BLaER1 (cell line): Measurements from ENCODE around the gene NOP58.
"Not testable (repeated sequence)": the region's sequence is repeated elsewhere in the genome, so short reads cannot be mapped to it uniquely, and the experiment has no call there.

Experiments used
- H3K27ac ChIP-seq: shearing (Covaris generic); formaldehyde crosslinking; 2 replicates; pipeline ENCODE4 v1.8.1; 2022
- H3K27me3 ChIP-seq: shearing (Covaris generic); formaldehyde crosslinking; 2 replicates; pipeline ENCODE4 v1.8.1; 2022
- H3K36me3 ChIP-seq: shearing (Covaris generic); formaldehyde crosslinking; 2 replicates; pipeline ENCODE4 v1.8.1; 2022
- H3K4me1 ChIP-seq: shearing (Covaris generic); formaldehyde crosslinking; 2 replicates; pipeline ENCODE4 v1.8.1; 2022
- H3K4me2 ChIP-seq: shearing (Covaris generic); formaldehyde crosslinking; 2 replicates; pipeline ENCODE4 v1.8.1; 2022
- H3K4me3 ChIP-seq: shearing (Covaris generic); formaldehyde crosslinking; 2 replicates; pipeline ENCODE4 v1.8.1; 2022
- H3K9ac ChIP-seq: shearing (Covaris generic); formaldehyde crosslinking; 2 replicates; pipeline ENCODE4 v1.8.1; 2022
- H3K9me3 ChIP-seq: shearing (Covaris generic); formaldehyde crosslinking; 2 replicates; pipeline ENCODE4 v1.8.1; 2022
- H4K20me1 ChIP-seq: shearing (Covaris generic); formaldehyde crosslinking; 2 replicates; pipeline ENCODE4 v1.8.1; 2022
- Cebpa-rat ChIP-seq: shearing (Covaris generic); IDR thresholded peaks from 2 replicates; pipeline ENCODE4 v1.8.1; 2022

NOP58 gene

DNA sequence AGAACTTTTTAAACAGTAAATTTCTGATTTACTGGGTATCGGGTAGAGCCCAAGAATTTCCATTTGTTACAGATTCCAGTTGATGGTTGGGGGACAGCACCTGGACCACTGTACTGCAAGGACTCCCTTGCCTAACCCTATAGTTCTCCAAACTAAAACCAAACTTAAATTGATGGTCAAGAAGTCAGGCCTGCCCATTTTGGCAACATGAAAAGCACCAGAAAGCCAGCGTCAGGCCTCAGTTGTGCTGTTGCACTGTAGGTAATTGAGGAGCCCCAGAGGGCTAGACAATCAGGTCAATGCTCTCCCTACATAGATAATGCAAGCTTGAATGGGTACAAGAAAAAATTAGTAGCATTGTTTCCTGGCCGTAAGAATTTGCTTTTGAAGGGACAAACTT is 40.5 kb downstream of the NOP58 start:
- Histone ChIP-seq H3K4me3 (no peak overlapping the region), H3K27ac (no peak overlapping the region), H3K36me3 (peaks cover 93% of the 10 kb centered on the region), H3K9me3 (no peaks in the 10 kb centered on the region), H4K20me1 (peaks cover 33% of the 10 kb centered on the region), H3K4me1 (no peaks in the 10 kb centered on the region), H3K9ac (no peak overlapping the region), H3K4me2 (no peak overlapping the region), H3K27me3 (no peaks in the 10 kb centered on the region)
- TF ChIP-seq Cebpa-rat: no peak

DNA sequence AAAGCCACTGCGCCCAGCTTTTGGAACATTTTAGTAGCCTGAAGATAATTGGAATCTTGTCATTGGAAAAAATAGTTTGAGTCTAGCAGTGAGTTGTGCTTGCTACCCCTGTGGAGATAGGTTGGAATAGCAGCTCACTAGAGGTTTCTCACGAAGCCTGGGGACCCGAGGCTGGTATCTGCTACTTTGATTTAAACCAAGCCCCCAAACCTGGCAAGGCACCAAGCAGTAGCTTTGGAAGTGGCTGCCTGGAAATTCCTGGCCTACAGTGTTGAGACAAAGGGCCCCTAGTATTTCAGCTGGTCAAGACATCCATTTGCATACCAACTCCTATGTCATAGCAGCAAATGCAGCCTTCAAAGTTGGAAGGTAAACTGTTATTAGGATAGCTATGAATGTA is 42.1 kb downstream of the NOP58 start:
- H3K27me3 ChIP-seq: no peaks in the 10 kb centered on the region
- H3K9me3 ChIP-seq: no peaks in the 10 kb centered on the region
- no peak overlapping the region for H3K4me2 ChIP-seq
- peaks cover 20% of the 10 kb centered on the region; the same call in 1 of the 2 replicates for H4K20me1 ChIP-seq
- TF ChIP-seq Cebpa-rat: no peak
- peaks cover 91% of the 10 kb centered on the region for H3K36me3 ChIP-seq
- H3K27ac ChIP-seq: no peak overlapping the region
- H3K9ac ChIP-seq: no peak overlapping the region
- no peak overlapping the region for H3K4me3 ChIP-seq
- H3K4me1 ChIP-seq: no peaks in the 10 kb centered on the region

GRCh38 chr2:202311823-202312388 is 46.3 kb downstream of the NOP58 start:
- Histone ChIP-seq H3K36me3 (peaks cover 53% of the 10 kb centered on the region), H4K20me1 (no peaks in the 10 kb centered on the region), H3K4me2 (no peak overlapping the region), H3K27ac (no peak overlapping the region), H3K27me3 (no peaks in the 10 kb centered on the region), H3K4me3 (no peak overlapping the region), H3K9ac (no peak overlapping the region), H3K9me3 (no peaks in the 10 kb centered on the region), H3K4me1 (no peaks in the 10 kb centered on the region)
- no peak for TF ChIP-seq Cebpa-rat

DNA sequence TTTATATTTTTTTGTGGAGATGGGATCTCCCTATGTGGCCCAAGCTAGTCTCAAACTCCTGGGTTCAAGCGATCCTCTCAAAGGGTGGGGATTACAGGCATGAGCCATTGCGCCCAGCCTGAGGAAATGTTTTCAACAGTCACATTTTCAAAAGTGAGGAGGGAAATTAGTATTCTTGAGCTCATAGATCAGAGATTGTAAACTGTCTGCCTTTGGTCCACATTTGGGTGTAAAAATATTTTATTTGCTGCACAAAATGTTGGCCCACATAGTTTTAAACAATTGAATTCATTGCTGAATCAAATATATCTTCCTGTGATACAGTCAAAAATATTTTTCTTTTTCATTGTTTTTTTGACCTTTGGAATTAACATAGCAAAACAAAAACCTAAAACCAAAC is 48.6 kb downstream of the NOP58 start:
- peaks cover 36% of the 10 kb centered on the region for H3K36me3 ChIP-seq
- TF ChIP-seq Cebpa-rat: no peak
- H3K9ac ChIP-seq: no peak overlapping the region
- no peak overlapping the region for H3K4me3 ChIP-seq
- no peaks in the 10 kb centered on the region for H3K4me1 ChIP-seq
- H3K9me3 ChIP-seq: no peaks in the 10 kb centered on the region
- no peaks in the 10 kb centered on the region for H4K20me1 ChIP-seq
- no peak overlapping the region for H3K4me2 ChIP-seq
- no peak overlapping the region for H3K27ac ChIP-seq
- H3K27me3 ChIP-seq: no peaks in the 10 kb centered on the region

- no peak for TF ChIP-seq Cebpa-rat
- H3K27ac ChIP-seq: no peak overlapping the region
- no peaks in the 10 kb centered on the region for H4K20me1 ChIP-seq
- H3K27me3 ChIP-seq: no peaks in the 10 kb centered on the region
- no peaks in the 10 kb centered on the region for H3K4me1 ChIP-seq
- no peak overlapping the region for H3K9ac ChIP-seq
- H3K4me2 ChIP-seq: no peak overlapping the region
- H3K4me3 ChIP-seq: no peak overlapping the region
- H3K9me3 ChIP-seq: no peaks in the 10 kb centered on the region
- H3K36me3 ChIP-seq: peaks cover 18% of the 10 kb centered on the region; the same call in 1 of the 2 replicates
Measured at GRCh38 chr2:202317080-202317857, 51.7 kb downstream of the NOP58 start.

- H3K9ac ChIP-seq, H3K27me3 ChIP-seq, H3K27ac ChIP-seq, H4K20me1 ChIP-seq, H3K4me1 ChIP-seq, H3K4me3 ChIP-seq, H3K9me3 ChIP-seq, H3K4me2 ChIP-seq: not testable (repeated sequence)
- peaks cover 31% of the 10 kb centered on the region; the same call in 1 of the 2 replicates for H3K36me3 ChIP-seq
Measured at GRCh38 chr2:202320362-202320761, 54.8 kb downstream of the NOP58 start.

DNA sequence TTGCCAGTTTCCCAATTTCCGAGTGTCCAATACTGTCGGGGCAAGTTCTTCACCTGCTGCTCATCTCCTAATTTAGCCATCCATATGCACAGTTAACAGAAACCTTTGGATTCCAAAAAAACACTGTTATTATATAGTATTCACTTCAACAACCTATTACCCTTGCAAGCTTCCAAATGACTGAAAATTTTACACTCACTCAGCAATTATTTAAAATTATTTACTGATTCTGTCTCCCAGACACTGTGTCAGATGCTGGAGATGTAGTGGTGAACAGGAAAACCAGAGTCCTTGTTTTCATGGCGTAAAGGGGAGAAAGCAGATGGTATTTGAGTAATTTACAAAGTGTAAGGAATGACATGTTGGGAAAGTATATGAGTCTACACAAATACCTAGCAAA is 56.9 kb downstream of the NOP58 start:
- H3K9me3 ChIP-seq: 0 out of 2 replicates have a peak, but pooled peaks cover 5% of the 10 kb centered on the region
- no peak overlapping the region for H3K4me2 ChIP-seq
- H3K4me3 ChIP-seq: no peak overlapping the region
- H3K9ac ChIP-seq: no peak overlapping the region
- no peak for TF ChIP-seq Cebpa-rat
- H3K36me3 ChIP-seq: peaks cover 39% of the 10 kb centered on the region; the same call in 1 of the 2 replicates
- no peaks in the 10 kb centered on the region for H3K27me3 ChIP-seq
- no peaks in the 10 kb centered on the region for H4K20me1 ChIP-seq
- no peak overlapping the region for H3K27ac ChIP-seq
- H3K4me1 ChIP-seq: peaks cover 20% of the 10 kb centered on the region

GRCh38 chr2:202327858-202328257 is 62.3 kb downstream of the NOP58 start:
- Histone ChIP-seq H3K9ac (peak overlapping the region; percentile 36; the same call in 1 of the 2 replicates), H3K9me3 (0 out of 2 replicates have a peak, but pooled peaks cover 5% of the 10 kb centered on the region), H3K4me3 (no peak overlapping the region), H3K4me2 (peak overlapping the region; percentile 68), H4K20me1 (no peaks in the 10 kb centered on the region), H3K27me3 (no peaks in the 10 kb centered on the region), H3K4me1 (peaks cover 33% of the 10 kb centered on the region), H3K27ac (peak overlapping the region; percentile 45; the same call in 1 of the 2 replicates), H3K36me3 (peaks cover 25% of the 10 kb centered on the region; the same call in 1 of the 2 replicates)
- TF ChIP-seq Cebpa-rat: no peak

GRCh38 chr2:202335791-202336467 is 70.4 kb downstream of the NOP58 start:
- Histone ChIP-seq H3K4me2 (peak overlapping the region; percentile 63), H3K27ac (peak overlapping the region; percentile 60), H3K9me3 (no peaks in the 10 kb centered on the region), H3K4me3 (no peak overlapping the region), H3K9ac (no peak overlapping the region), H3K36me3 (no peaks in the 10 kb centered on the region), H3K4me1 (peaks cover 32% of the 10 kb centered on the region), H3K27me3 (no peaks in the 10 kb centered on the region), H4K20me1 (no peaks in the 10 kb centered on the region)
- TF ChIP-seq Cebpa-rat: no peak

DNA sequence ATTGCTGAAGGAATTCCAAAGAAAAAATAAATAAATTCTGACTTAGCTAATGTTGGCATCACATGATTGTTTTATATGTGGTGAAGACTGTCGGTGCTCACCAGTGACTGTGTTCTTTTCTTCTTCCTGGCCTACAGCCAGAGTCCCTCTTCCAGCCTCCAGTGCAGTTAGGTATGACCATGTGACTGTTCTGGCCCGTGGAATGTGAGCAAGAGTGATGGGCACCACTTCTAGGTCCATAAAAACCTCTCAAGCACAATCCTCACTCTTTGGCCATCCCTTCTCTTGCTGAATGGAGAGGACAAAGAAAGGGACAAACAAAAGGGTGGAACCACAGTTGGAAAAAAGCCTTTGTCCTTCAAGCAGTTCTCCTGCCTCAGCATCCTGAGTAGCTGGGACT is 71.6 kb downstream of the NOP58 start:
- Histone ChIP-seq H3K27me3 (no peaks in the 10 kb centered on the region), H3K27ac (peak overlapping the region; percentile 31; the same call in 1 of the 2 replicates), H3K9ac (no peak overlapping the region), H3K4me1 (peaks cover 32% of the 10 kb centered on the region), H3K4me2 (peak overlapping the region; percentile 63), H4K20me1 (no peaks in the 10 kb centered on the region), H3K36me3 (no peaks in the 10 kb centered on the region), H3K4me3 (no peak overlapping the region), H3K9me3 (no peaks in the 10 kb centered on the region)
- no peak for TF ChIP-seq Cebpa-rat
